GM23248 (cell line): Measurements from ENCODE around the gene COPS6.

Experiments used
- EZH2 ChIP-seq: fragments of 200-600 bp; sonication (generic); IDR thresholded peaks from 2 replicates; pipeline ENCODE4 v1.6.1; 2018; ENCODE audit warnings: antibody characterized with exemption, mild to moderate bottlenecking; ENCODE audit not compliant: insufficient read depth, poor library complexity, severe bottlenecking
- EZH2phosphoT487 ChIP-seq: fragments of 200-600 bp; sonication (generic); IDR thresholded peaks from 2 replicates; pipeline ENCODE4 v1.6.1; 2018; ENCODE audit warnings: antibody characterized with exemption, moderate library complexity, mild to moderate bottlenecking, low read depth; ENCODE audit not compliant: insufficient read depth

DNA sequence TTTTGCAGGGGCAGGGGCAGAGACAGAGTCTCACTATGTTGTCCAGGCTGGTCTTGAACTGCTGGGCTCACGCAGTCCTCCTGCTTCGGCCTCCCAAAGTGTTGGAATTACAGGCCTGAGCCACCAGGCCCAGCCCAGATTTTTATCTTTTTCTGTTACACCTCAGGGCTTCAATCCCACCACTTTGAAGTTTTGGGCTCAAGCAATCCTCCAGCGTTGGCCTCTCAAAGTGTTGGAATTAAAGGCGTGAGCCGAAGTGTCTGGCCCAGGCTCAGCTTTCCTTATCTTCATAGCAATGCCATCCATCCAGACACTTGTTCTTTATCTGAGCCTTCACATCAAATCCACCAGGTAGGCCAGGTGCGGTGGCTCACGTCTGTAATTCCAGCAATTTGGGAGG is 26.3 kb downstream of the COPS6 start:
- TF ChIP-seq EZH2 (no peak), EZH2phosphoT487 (no peak)
